ENCODE data around the gene TBC1D23.

TBC1D23 gene

GRCh38 chr3:100277255-100277800, 16.5 kb downstream of the TBC1D23 start:
- no peak for TF ChIP-seq ZFX (IDR thresholded peaks at IDR 0.05)
- TF ChIP-seq, protein P1, sequence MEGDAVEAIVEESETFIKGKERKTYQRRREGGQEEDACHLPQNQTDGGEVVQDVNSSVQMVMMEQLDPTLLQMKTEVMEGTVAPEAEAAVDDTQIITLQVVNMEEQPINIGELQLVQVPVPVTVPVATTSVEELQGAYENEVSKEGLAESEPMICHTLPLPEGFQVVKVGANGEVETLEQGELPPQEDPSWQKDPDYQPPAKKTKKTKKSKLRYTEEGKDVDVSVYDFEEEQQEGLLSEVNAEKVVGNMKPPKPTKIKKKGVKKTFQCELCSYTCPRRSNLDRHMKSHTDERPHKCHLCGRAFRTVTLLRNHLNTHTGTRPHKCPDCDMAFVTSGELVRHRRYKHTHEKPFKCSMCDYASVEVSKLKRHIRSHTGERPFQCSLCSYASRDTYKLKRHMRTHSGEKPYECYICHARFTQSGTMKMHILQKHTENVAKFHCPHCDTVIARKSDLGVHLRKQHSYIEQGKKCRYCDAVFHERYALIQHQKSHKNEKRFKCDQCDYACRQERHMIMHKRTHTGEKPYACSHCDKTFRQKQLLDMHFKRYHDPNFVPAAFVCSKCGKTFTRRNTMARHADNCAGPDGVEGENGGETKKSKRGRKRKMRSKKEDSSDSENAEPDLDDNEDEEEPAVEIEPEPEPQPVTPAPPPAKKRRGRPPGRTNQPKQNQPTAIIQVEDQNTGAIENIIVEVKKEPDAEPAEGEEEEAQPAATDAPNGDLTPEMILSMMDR (conservative IDR thresholded peaks at IDR 0.05) = no peak
- no peak overlapping the region for H3K27ac ChIP-seq

DNA sequence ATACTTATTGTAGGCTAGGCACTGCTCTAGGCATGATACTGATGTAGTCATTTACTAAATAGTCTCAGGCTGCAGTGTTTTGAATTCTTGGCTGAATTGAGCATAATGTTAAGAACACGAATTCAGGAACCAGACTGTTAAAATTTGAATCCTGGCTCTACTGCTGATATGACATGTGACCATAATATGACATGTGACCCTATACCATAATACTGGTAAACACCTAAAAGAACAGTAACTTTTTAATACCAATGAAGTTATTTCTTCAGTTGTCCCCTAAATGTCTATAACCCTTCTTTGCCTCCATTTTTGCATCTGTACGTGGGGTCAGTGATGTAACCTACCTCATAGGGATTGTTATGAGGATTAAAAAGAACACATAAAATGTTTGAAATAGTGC, 18.1 kb downstream of the TBC1D23 start:
- no peak overlapping the region for H3K27ac ChIP-seq
- TF ChIP-seq, protein P1 (conservative IDR thresholded peaks at IDR 0.05) = no peak
- no peak for TF ChIP-seq ZFX (IDR thresholded peaks at IDR 0.05)

DNA sequence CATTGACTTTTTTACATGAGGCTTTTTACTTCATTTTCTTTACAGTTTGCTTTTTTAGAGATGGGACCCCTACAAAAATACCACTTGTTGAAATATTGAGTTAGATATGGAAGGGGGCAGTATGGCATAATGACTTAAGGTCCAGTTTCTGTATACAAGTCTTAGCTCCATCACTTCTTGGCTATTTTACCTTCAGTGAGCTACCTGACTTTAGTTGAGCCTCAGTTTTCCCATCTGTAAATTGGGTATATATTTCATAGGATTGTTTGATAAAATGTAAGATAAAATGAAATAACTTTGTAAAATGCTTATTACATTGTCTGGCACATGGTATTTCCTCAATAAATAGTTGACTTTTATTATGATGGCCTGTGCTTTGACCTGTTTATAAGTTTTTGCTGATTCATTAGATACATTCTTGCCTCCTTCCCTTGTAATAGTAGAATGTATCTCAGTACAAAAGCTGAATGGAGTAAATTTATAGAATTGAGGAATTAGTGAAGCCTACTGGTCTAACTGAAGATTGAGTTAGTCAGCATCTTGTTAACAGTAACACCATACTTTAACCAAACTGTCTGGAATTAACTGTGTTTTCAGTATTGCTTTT, 27.6 kb downstream of the TBC1D23 start:
- no peak for TF ChIP-seq ZFX (IDR thresholded peaks at IDR 0.05)
- TF ChIP-seq, protein P1 (conservative IDR thresholded peaks at IDR 0.05) = no peak
- H3K27ac ChIP-seq = no peak overlapping the region

GRCh38 chr3:100289339-100289738, 28.5 kb downstream of the TBC1D23 start:
- TF ChIP-seq, protein P1 (conservative IDR thresholded peaks at IDR 0.05) = no peak
- no peak for TF ChIP-seq ZFX (IDR thresholded peaks at IDR 0.05)
- no peak overlapping the region for H3K27ac ChIP-seq

DNA sequence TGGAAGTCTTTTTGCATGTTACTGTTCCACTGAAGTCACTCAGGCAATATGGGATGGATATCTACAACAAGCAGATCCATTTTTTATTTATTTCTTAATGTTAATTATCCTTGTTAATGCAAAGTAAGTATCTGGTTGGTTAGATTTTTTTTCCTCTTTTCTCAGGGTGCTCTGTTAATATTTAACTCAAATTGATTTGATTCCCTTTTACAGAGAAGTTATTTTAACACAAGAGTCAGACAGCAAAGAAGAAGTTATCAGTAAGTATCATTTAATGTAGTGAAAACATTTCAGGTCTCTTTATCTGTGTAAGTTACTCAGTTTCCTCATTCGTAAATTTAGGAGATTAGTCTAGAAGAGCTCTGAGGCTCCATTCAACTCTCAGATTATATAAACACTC, 34.3 kb downstream of the TBC1D23 start:
- no peak for TF ChIP-seq ZFX (IDR thresholded peaks at IDR 0.05)
- TF ChIP-seq, protein P1 (conservative IDR thresholded peaks at IDR 0.05) = no peak
- H3K27ac ChIP-seq = no peak overlapping the region

GRCh38 chr3:100297784-100298183, 37.0 kb downstream of the TBC1D23 start:
- no peak overlapping the region for H3K27ac ChIP-seq

DNA sequence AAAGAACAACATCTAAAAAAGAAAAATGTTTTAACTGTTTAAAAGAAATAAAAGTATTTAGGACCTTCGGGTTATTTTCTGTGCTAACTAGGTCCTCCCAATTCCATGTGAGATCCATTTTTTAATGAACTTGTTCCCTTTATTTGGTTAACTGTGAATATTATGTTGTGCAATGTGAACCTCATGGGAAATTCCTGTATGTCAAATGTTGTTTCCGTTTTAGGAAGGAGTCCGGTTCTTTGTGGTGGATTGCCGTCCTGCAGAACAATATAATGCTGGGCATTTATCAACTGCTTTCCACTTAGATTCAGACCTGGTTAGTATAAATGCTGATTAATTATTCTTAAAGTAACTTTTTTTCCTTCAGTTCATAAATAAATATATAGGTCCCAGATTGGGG, 38.2 kb downstream of the TBC1D23 start:
- no peak overlapping the region for H3K27ac ChIP-seq
- TF ChIP-seq, protein P1 (conservative IDR thresholded peaks at IDR 0.05) = no peak

More at GRCh38 chr3:100297784-100298183, 37.0 kb downstream of the TBC1D23 start:
- TF ChIP-seq ZFX (IDR thresholded peaks at IDR 0.05) = no peak
- TF ChIP-seq, protein P1 (conservative IDR thresholded peaks at IDR 0.05) = no peak

Measured in C4-2B (cell line).